Gastroesophageal sphincter (tissue), 4 donors: Measurements from ENCODE around the gene FAR2. TPM values are rescaled to one million over a fixed set of nuclear protein-coding genes. Genes with fewer than 3 reads are reported as not detected.

Source experiments
- ATAC-seq: fragments of 150-250 bp; one replicate; pipeline ENCODE4 v1.9.1; 2016; ENCODE audit warnings: mild to moderate bottlenecking, moderate library complexity
- H3K27ac ChIP-seq, 4 donors: fragments of 200-600 bp; sonication (generic) in 3 of 4; 1 replicate in 3 of 4; 2 replicates in 1 of 4; pipeline ENCODE4 v1.5.1; 2016 to 2019
- H3K27me3 ChIP-seq: fragments of 200-600 bp; sonication (generic); one replicate; pipeline ENCODE4 v1.5.1; 2019
- H3K36me3 ChIP-seq, 2 donors: fragments of 200-600 bp; sonication (generic); one replicate each; pipeline ENCODE4 v1.5.1; 2019; ENCODE audit warnings: control low read depth in 1 of 2
- H3K4me1 ChIP-seq, 3 donors: fragments of 200-600 bp; sonication (generic); 1 replicate in 2 of 3; 2 replicates in 1 of 3; pipeline ENCODE4 v1.5.1; 2016 to 2019; ENCODE audit warnings: control low read depth in 2 of 3
- H3K4me3 ChIP-seq, 2 donors: fragments of 200-600 bp; sonication (generic); one replicate each; pipeline ENCODE4 v1.5.1; 2019; ENCODE audit warnings: mild to moderate bottlenecking in 1 of 2, moderate library complexity in 1 of 2
- H3K9me3 ChIP-seq, 3 donors: fragments of 200-600 bp; sonication (generic); one replicate each; pipeline ENCODE4 v1.5.1; 2017 to 2019; ENCODE audit warnings: control low read depth in 2 of 3
- EP300 ChIP-seq: sonication (generic); formaldehyde crosslinking; IDR thresholded peaks from one replicate; pipeline ENCODE4 v1.6.1; 2017; ENCODE audit warnings: antibody characterized with exemption, mild to moderate bottlenecking
- POLR2A ChIP-seq, 2 donors: fragments of 450-650 bp; IDR thresholded peaks; one replicate each; pipeline ENCODE4 v1.6.1; 2017; ENCODE audit warnings: antibody characterized with exemption in 2 of 2, mild to moderate bottlenecking in 2 of 2, moderate library complexity in 1 of 2
- POLR2AphosphoS5 ChIP-seq: sonication (generic); formaldehyde crosslinking; IDR thresholded peaks from one replicate; pipeline ENCODE4 v1.6.1; 2017; ENCODE audit warnings: antibody characterized with exemption
- WGBS, 2 donors: methylation state at CpG; one replicate each; pipeline ENCODE4 v1.1.5; 2018; ENCODE audit warnings: low coverage in 1 of 2; 5-methylcytosine and 5-hydroxymethylcytosine counted together
- total RNA-seq, 4 donors: library from RNA; depleted of rRNA; stranded (reverse); fragments of >200 nt; gene quantifications; one replicate each; pipeline ENCODE4 v1.1.0, GENCODE V29; 2016
- TF ChIP-seq, protein P1 (sequence below), 4 experiments: fragments of 200-600 bp in 2 of 4; fragments of 450-650 bp in 2 of 4; sonication (generic) in 1 of 4; IDR thresholded peaks; one replicate each; pipeline ENCODE4 v1.5.1; 2017 to 2019; ENCODE audit warnings: antibody characterized with exemption in 4 of 4, mild to moderate bottlenecking in 2 of 4, moderate library complexity in 2 of 4

Gene FAR2
- total RNA-seq, 4 donors from 2014 or later = 8.8 to 15.8 (median 11.9) TPM

DNA sequence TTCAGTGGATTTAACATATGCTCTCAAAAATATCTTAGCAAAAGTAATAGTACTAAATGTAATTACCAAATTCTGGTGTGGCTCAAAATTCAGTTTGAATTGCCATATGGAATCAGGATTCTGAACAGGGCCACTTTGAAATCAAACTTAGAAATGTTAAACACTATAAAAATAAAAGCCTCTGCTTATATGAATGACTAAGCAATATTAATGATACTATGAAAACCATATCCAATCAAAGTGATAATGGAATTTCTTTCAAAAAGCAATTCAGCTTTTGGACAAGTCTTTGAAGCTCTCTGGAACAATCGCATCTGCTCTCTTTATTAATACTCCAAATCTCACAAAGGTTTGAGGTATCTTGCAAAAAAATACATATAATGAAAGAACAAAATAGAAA is 180.3 kb downstream of the FAR2 start:
- no peaks in the 10 kb centered on the region for H3K4me1 ChIP-seq
- WGBS, 2 donors = 88 to 100% methylated on average over 1 of the region's 1 CpG
- no peak overlapping the region for H3K4me3 ChIP-seq
- H3K9me3 ChIP-seq = no peaks in the 10 kb centered on the region
- no peak for TF ChIP-seq POLR2AphosphoS5
- no peak for TF ChIP-seq EP300
- no peak for TF ChIP-seq POLR2A (IDR thresholded peaks at IDR 0.05)
- TF ChIP-seq, protein P1, sequence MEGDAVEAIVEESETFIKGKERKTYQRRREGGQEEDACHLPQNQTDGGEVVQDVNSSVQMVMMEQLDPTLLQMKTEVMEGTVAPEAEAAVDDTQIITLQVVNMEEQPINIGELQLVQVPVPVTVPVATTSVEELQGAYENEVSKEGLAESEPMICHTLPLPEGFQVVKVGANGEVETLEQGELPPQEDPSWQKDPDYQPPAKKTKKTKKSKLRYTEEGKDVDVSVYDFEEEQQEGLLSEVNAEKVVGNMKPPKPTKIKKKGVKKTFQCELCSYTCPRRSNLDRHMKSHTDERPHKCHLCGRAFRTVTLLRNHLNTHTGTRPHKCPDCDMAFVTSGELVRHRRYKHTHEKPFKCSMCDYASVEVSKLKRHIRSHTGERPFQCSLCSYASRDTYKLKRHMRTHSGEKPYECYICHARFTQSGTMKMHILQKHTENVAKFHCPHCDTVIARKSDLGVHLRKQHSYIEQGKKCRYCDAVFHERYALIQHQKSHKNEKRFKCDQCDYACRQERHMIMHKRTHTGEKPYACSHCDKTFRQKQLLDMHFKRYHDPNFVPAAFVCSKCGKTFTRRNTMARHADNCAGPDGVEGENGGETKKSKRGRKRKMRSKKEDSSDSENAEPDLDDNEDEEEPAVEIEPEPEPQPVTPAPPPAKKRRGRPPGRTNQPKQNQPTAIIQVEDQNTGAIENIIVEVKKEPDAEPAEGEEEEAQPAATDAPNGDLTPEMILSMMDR (IDR thresholded peaks at IDR 0.05) = no peak
- peaks cover 0 to 5% of the 10 kb centered on the region in 2 donors for H3K36me3 ChIP-seq
- H3K27ac ChIP-seq = no peak overlapping the region
- no peak for ATAC-seq
- H3K27me3 ChIP-seq = no peaks in the 10 kb centered on the region

DNA sequence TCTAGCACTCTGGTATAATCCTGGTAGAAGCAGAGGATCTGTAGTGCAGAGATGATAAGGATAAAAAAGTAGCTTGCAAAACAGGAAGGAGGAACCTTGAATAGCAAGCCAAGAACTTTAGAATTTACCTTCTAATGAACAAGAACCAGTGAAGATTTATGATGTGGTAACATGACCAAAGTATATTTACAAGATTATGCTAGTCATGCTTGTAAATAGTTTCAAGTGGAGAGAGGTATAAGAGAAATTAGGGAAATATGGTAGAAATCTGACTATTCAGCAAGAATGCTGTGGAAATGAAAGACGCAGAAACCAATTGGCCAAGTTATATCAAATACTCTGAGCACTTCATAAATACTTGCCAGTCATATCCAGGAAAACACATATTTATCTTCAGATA is 184.1 kb downstream of the FAR2 start:
- WGBS, 2 donors = 0% methylated on average over 1 of the region's 1 CpG
- Histone ChIP-seq H3K27me3 (no peaks in the 10 kb centered on the region), H3K9me3 (no peaks in the 10 kb centered on the region), H3K36me3 (peaks cover 0 to 23% of the 10 kb centered on the region in 2 donors), H3K4me3 (no peak overlapping the region), H3K4me1 (no peaks in the 10 kb centered on the region), H3K27ac (no peak overlapping the region)
- TF ChIP-seq POLR2A (IDR thresholded peaks at IDR 0.05) (no peak), POLR2AphosphoS5 (no peak), EP300 (no peak)
- TF ChIP-seq, protein P1 (IDR thresholded peaks at IDR 0.05) = no peak
- ATAC-seq = no peak

DNA sequence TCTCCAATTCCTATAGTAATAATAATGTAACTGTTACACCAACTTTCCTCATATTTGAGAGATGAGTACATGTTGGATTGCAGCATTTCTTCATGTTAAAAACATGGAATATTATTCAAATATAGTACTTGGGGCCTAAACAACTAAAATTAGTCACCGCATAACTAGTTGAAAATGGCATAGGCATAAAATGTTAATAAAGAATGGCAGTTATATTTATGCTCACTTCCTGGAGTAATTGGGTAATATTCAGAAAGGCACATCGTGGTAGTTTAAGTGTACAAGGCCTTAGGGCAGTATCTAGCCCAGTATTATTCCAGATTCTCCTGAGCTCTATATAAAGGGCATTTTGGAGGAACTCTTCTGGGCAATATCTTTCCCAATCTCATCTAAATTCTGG is 185.9 kb downstream of the FAR2 start:
- TF ChIP-seq POLR2AphosphoS5 (no peak), POLR2A (IDR thresholded peaks at IDR 0.05) (no peak), EP300 (no peak)
- TF ChIP-seq, protein P1 (IDR thresholded peaks at IDR 0.05) = no peak
- H3K4me3 ChIP-seq = no peak overlapping the region
- no peaks in the 10 kb centered on the region for H3K27me3 ChIP-seq
- H3K36me3 ChIP-seq = peaks cover 0 to 32% of the 10 kb centered on the region in 2 donors
- 83 to 100% methylated on average over 2 of the region's 2 CpGs for WGBS, 2 donors
- ATAC-seq = no peak
- H3K27ac ChIP-seq = no peak overlapping the region
- H3K9me3 ChIP-seq = no peaks in the 10 kb centered on the region
- no peaks in the 10 kb centered on the region for H3K4me1 ChIP-seq

DNA sequence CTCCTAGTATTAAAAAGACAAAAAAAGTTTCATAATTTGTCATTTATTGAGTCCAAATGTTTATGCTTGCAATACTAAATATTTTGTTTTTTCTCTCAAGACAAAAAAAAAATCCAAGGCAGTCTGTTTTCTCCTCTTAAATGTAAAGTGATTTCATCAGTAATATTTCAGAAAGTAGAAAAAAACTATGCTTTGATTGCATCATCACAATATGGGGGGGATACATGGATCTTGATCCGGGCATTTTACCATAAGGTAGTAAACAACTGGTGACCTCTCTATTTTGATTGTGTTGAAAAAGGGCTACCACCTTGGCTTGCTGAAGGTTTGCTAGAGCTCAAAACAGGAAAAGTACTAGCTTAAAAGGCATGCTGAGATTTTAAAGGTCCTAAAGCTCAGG is 188.2 kb downstream of the FAR2 start:
- peaks cover 0 to 55% of the 10 kb centered on the region in 2 donors for H3K36me3 ChIP-seq
- no peaks in the 10 kb centered on the region for H3K27me3 ChIP-seq
- 70 to 90% methylated on average over 1 of the region's 1 CpG for WGBS, 2 donors
- no peaks in the 10 kb centered on the region for H3K9me3 ChIP-seq
- H3K4me3 ChIP-seq = no peak overlapping the region
- no peaks in the 10 kb centered on the region for H3K4me1 ChIP-seq
- ATAC-seq = no peak
- no peak overlapping the region for H3K27ac ChIP-seq
- TF ChIP-seq POLR2AphosphoS5 (no peak), POLR2A (IDR thresholded peaks at IDR 0.05) (no peak), EP300 (no peak)
- TF ChIP-seq, protein P1 (IDR thresholded peaks at IDR 0.05) = no peak

DNA sequence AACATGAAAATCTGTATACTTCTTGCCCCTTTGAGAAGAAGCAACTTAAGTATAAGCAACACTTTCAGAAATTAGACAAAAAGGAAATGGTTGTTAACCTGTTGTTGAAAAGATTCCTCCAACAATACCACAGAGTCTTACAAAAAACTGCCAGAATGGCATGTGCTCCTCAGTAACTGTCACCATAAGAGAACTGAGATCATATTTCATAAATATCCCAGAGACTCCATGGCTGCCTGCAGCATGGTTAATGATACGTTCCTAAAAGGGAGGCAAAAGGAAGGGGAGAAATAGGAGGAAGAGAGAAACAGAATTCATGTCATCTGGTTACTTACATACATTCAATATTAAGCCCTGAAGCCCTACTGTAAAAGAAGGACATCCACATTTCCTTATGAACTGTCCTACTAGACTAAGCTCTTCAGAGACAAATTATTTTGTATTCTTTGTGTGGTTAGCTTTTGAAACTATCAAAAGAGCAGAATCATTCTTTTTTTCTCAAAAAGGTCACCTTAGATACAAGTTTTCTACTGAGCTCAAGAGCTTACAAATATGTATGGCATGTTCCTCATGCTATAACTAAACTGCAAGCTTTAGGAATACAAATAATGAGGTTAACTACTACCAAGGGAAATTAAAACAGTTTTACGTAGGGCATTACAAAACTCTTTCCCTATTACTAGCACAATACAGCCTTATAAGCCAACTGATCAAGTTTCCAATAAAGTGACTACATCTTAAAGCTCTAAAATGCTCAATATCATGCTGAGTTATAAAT is 194.1 kb downstream of the FAR2 start:
- Histone ChIP-seq H3K4me1 (no peaks in the 10 kb centered on the region), H3K27me3 (no peaks in the 10 kb centered on the region), H3K9me3 (no peaks in the 10 kb centered on the region), H3K36me3 (peaks cover 0 to 85% of the 10 kb centered on the region in 2 donors), H3K4me3 (no peak overlapping the region), H3K27ac (no peak overlapping the region)
- 80 to 85% methylated on average over 1 to 2 of the region's 2 CpGs for WGBS, 2 donors
- no peak for ATAC-seq
- TF ChIP-seq POLR2AphosphoS5 (no peak), EP300 (no peak)
